HTERT RPE-1 (cell line): ENCODE measurements around the gene MGAT4A.
"Not testable (repeated sequence)": the region's sequence is repeated elsewhere in the genome, so short reads cannot be mapped to it uniquely, and the experiment has no call there.

ENCODE experiments used
- in situ Hi-C: fragments of 300-500 bp; cut with MboI; formaldehyde crosslinking; loops from 4 replicates; pipeline ENCODE4 v1.14.3; 2020; ENCODE audit warnings: low sequenced_read_pairs

The MGAT4A gene

DNA sequence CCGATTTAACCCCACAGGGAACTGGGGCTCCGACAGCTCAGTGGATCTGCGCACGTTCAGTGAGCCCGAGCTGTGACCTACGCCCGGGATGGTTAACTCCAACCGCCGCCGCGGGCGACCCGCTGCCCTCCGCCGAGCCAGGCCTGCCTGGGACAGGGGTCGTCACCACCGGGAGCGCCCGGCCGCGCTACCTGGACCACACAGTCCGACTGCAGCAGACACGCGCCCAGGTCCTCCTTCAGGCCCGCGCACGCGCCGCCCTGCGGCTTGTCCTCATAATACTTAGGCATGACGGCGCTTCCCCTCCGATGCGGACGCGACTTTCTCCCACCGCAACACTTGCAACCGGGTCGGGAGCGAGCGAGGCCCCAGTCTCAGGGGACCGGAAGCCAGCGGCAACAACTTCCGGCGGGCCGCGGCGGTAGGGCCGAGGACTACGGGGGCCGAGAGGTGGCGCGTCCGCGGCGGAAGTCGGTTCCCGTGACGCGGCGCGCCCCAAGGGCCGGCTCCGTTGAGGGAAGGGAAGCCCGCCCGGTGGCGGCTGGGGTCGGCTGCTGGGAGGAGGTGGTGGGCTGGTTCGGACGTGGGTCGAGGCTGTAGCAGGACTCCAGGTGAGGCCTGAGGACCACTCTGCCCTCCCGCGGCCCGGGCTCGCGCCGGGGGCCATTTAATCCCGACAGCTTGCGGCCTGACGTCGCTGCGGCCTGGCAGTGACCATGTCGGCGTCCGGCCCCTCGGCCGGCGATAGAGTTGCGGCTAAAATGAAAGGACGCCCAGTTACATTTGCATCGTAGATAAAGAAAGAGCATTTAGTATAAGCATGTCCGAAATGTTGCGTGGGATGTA is 122.6 kb downstream of the MGAT4A start, which contains the start of the genes COA5 and UNC50:
Gene COA5, minus strand, starts transcription at position 397 of the 846 bp plus-strand sequence. Its CDS starts 107 bp downstream, at position 290.
Gene UNC50, plus strand, starts transcription at position 474 of the 846 bp plus-strand sequence. CDS start 1,171 bp downstream, outside the sequence.
- in situ Hi-C loops = no loop called here

- in situ Hi-C loops = no loop called here
These were observed 123.2 kb downstream of the MGAT4A start for GRCh38 chr2:98607741-98608115.

DNA sequence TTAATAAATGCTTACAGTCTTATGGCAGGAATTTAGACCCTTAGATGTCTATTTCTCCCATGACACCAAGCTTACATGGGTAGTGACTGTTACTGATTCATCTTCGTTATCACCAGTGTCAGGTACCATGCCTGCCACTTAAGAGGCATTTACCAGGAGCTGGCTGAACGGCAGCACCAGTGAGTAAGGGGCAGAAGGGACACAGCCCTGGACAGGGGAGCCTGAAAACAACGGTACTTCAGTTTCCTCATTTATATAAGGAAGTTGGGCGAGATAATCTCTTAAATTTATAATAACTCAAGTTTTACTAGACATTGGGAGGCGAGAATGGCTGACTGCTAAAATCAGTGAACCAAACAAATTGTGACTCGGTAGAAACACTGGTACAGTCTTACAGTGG is 123.8 kb downstream of the MGAT4A start:
- in situ Hi-C loops = no loop called here

DNA sequence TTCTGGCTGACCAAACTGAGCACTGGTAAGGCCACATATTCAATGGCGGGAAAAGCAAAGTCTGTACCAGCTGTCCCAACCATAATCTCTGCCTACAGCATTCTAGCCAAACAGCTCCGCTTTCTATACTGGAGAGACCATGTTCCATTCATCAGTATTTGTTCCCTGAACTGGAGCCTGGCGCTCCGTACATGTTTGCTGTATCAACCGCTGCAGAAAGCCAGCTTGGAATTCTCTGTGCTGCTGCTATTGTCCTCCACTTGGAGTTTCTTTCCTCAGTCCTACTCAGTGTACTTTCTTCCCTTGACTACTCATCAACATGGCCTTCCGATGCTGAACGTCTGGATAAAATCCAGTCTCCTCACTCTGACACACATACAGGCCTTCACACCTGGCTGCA is 124.5 kb downstream of the MGAT4A start:
- in situ Hi-C loops = no loop called here

- in situ Hi-C loops = no loop called here
These were observed 125.9 kb downstream of the MGAT4A start for GRCh38 chr2:98605076-98605475.

DNA sequence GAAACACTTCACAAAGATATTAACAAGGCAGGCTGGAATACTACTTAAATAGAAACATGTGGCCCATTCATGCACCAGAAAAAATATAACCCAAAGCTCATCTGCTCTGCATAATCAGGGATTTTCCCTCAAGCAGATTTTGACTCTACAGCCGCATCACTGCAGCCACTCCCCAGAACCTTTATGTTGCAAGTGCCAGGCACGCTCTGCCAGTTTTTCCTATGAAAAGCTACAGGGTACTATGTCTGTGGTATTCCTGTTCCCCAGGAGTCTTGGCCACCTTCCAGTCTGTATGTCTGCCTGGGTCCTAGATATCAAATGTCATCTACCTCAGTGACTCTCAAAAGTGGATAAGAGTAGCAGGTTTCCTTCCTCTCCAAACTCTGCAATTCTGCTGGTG is 126.4 kb downstream of the MGAT4A start:
- in situ Hi-C loops = no loop called here

DNA sequence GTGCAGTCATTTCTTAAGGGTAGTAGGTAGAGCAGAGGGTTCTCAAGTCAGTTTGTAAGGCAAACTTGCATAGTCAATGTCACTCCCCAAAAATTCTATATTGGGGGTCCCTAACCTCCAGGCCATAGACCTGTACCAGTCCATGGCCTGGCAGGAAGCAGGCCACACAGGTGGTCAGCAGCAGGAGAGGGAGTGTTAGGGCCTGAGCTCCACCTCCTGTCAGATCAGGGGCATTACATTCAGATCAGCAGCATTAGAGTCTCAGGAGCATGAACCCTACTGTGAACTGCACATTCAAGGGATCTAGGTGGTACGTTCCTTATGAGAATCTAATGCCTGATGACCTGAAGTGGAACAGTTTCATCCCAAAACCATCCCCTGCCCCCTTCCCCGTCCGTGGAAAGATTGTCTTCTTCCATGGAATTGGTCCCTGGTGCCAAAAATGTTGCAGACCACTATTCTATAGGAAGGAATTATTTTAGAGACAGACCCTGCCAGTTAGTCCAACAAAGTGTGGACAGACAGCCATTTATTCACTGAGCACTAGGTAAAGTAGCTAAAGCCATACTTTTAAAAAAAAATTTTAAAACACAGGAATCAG is 129.3 kb downstream of the MGAT4A start:
- in situ Hi-C loops = no loop called here

DNA sequence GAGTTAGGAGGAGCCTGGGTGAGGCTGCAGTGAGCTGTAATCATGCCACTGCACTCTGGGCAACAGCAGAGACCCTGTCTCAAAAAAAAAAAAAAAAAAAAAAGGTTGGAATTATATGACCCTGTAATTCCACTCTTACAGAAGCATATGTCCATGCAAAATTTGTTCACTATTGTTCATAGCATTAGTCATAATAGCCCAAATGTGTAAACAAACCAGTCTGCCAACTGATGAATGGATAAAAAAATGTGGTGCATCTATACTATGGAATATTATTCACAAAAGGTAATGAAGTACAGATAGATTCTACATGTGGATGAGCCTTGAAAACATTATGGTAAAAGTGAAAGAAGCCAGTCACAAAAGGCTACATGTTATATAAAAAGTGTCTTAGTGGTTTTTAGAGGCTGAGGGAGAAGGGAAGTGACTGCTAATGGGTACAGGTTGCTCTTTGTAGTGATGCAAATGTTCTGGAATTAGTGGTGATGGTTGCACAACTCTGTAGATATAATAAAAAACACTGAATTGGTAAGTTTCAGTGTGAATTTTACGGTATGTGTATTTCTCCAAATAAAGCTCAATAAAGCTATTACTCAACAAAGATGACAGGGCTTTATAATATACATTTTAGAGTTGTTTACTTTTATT is 132.0 kb downstream of the MGAT4A start:
- in situ Hi-C loops = no loop called here

DNA sequence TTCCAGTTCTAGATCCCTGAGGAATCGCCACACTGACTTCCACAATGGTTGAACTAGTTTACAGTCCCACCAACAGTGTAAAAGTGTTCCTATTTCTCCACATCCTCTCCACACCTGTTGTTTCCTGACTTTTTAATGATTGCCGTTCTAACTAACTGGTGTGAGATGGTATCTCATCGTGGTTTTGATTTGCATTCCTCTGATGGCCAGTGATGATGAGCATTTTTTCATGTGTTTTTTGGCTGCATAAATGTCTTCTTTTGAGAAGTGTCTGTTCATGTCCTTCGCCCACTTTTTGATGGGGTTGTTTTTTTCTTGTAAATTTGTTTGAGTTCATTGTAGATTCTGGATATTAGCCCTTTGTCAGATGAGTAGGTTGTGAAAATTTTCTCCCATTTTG is 136.3 kb downstream of the MGAT4A start:
- in situ Hi-C loops = not testable (repeated sequence)

DNA sequence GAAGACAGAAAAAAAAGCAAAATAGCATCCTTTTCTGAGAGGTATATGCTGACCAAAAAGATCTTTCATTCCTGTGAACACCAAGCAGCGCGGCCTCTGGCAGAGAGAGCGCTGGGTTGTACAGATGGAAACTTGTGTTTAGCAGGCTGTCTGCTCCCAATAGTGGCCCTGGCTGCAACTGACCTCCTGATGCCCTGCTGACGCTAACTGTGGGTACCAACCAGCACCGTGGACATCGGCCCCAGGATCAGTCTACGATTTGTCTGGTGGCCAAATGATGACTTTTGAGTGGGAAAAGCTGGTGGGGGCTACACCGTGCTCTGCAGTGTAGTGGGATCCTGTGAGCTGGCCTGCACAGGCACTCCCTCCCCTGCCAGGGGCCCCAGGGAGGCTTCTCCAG is 138.4 kb downstream of the MGAT4A start:
- in situ Hi-C loops = no loop called here

DNA sequence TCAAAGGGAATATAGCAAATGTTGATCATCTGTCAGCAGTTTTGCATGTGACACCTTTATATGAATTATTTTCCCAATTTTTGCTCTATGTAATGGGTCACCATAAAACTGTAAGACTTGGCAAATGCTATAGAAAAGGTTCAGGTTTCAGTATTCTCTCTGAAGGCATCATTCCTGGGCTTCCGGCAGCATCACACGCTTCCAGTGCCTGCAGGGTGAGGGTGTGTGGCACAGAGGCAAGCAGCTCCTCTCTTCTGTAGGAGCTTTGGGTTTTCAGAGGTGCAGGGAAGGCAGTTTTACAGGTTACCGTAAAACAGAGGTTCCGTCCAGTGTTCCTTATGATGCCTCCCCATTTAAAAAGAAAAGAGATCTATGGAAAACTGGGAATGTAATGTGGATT is 141.4 kb downstream of the MGAT4A start:
- in situ Hi-C loops = no loop called here

DNA sequence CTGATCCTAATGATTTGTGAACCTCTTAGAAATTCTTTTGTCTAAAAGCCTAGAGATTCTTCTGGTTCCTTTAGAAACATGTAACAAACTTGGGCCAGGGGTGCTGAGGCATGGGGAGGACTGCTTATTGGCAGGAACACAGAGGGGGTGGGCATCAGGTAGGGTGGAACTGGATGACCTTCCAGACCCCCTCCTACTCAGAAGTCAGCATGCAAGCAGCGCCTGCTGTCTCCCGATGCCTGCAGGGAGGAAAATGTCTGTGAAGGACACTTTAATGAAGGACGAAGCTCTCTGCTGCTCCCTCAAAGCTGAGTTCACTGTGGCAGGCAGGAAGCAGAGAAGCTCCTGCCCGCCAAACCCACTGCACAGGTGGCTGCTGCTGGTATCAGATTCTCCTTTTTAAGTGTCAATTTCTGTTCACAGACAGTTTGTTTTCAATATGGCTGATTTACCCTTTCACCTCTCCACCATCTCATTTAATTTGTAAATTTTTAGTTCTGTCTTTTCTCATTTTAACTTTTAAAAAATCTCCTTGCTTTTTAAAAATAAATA is 142.0 kb downstream of the MGAT4A start:
- in situ Hi-C loops = no loop called here

- in situ Hi-C loops = no loop called here
These were observed 144.3 kb downstream of the MGAT4A start for GRCh38 chr2:98586551-98587140.

DNA sequence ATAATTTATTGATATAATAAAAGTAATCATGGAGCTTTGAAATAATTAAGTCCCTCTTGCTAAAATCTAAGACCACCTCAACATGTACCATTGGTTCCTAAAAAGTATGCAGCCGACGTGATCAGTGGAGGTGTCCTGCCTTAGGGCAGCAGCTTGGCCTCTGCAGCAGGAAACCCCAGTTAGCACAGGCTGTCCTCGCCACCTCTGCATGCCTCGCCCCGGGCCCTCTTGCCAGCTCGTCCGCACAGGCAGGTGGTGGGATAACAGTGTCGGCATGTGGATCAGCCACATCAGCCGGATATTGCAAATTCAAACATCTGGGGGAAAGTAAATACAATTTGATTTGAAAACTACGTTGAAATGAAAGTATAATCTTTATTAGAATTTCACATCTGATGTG is 145.5 kb downstream of the MGAT4A start:
- in situ Hi-C loops = no loop called here

DNA sequence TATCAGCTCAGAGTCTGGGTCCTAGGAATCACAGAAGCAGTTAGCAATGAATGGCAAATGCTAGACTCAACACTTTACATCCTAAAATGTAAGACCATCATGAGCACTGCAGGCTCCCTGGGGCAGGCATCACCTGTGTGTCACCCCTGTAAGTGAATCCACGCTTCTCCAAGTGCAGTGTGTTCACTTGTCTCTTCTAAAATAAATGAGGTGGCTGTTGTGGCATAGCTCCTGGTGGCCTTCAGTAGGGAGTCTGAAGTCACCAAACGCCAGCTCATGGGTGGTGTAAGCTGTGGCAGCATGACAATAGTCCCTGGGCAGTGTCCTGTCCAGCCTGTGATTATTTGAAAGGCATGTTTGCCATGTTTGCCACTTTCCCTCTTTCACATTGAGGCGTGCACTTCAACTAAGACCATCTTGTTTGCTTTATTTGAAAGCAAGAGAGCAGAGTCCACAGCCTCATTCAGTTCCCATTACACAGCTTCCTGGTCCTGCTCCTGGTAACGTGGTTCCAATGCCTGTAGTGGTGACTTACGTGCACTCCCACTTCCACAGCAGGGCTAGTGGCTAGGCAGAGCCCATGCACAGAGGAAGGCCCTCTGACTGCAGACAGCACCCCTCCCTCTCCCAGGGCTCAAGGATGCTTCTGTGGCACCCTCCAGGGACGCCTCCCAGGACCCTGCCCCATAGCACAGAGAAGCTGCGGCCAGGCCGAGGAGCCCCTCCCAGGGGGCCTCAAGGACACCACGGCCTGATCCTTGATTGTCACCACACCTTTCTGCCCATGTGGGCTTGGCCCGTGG is 146.9 kb downstream of the MGAT4A start:
- in situ Hi-C loops = no loop called here

DNA sequence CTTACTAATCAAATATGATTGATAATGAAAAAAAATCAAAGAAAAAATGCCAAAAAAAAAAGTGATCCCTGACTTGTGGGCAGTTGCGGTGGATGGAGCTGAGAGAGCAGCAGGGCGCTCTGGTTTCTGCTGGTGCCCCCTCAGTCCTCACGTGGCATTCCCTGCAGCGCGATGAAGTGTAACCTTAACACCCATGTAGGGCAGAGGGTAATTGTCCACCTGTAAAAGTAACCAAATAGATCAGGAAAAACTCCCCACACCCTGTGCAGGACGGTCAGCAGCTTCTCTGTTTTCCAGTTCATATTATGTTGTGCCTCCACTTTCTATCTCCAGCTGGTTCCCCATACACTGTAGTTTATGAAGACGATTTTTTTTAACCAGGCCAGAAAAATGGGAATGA is 147.7 kb downstream of the MGAT4A start:
- in situ Hi-C loops = no loop called here

DNA sequence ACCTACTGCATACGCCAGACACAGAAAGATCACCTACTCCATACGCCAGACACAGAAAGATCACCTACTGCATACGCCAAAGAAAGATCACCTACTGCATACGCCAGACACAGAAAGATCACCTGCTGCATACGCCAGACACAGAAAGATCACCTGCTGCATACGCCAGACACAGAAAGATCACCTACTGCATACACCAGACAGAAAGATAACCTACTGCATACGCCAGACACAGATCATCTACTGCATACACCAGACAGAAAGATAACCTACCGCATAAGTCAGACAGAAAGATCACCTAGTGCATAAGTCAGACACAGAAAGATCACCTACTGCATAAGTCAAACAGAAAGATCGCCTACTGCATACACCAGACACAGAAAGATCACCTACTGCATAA is 148.4 kb downstream of the MGAT4A start:
- in situ Hi-C loops = no loop called here

DNA sequence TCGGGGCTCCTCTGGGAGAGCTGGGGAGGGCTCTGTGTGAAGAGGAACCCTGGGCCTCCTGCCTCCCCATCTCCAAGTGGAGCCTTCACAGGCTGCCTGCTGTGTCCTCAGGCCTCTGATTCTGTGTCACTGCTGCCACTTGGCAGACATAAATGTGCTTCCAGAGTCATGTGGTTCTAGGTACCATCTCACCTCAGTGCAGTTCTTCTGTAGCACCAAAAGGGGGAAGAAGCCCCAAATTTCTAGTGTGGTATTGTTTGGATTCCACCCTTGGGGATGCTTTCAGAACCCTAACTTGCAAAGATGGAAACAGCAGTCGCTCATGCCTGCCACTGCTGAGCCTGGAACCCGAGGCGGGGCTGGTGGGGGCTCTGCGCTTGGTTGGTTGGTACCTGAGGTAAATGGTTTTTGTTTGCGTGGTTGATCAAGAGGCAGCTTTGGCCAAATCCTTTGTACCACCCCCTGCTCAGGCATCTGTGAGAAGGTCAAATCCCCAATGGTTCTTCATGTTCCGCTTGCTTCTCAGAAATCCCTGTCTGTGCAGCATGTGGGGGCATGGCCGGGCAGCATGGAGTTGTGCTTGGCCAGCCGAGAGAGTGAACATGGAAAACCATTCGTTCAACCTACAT is 150.2 kb downstream of the MGAT4A start:
- in situ Hi-C loops = no loop called here

- in situ Hi-C loops = no loop called here
These were observed 151.0 kb downstream of the MGAT4A start for GRCh38 chr2:98579926-98580325.

DNA sequence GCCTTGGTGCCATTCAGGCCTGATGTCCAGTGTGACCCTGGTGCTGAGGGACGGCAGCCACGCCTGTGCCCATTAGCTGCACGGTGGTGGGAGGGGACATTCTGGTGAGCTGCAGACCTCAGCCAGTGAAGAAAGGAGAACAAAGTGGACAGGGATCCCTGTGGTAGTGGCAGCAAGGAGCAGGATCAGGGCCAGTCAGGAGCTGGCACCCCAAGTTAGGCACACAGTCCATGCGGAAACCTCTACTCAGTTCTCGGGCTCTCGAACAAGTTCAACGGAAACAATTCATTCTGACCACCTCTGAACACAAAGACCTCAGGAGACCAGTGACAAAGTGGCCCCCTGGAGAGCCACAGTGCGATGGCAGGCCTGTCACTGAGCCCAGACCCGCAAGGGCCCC is 152.7 kb downstream of the MGAT4A start:
- in situ Hi-C loops = no loop called here
